ENCODE measurements around the gene MOB2.

DNA sequence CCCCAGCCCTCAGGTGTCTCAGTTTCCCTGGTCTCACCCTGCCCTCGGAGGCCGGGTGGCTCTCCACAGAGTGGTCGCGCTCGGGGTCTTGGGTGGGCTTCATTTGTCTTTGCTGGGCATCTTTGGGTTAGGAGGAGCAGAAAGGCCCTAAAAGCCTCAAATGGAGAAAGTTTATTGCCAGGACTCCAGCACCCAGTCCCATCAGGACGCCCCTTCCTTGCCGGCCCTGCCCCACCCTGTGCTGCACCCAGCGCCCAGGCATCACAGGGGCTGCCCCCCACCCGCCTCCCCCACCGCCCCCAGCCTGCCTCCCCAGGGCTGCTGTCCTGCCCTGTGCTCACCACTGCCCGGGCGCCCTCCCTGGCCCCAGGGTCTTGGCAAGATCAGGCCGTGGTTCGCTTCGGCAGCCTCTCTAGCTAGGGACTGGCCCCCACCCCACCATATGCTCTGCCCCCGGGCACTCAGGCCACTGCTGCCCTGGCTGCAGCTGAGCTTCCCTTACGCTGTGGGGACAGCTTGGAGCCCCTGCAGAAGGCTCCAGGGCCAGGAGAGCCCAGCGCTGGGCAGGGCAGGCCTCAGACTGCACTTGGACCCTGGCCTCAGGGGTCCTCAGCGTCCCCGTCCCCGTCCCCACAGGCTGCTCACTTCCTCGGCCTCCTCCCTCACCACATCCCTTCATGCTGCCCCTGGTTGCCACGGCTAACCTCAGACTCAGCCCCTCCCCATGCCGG lies 31.4 kb downstream of the MOB2 start:
- TF ChIP-seq POLR2A (IDR thresholded peaks at IDR 0.05) (no peak), POLR2AphosphoS5 (IDR thresholded peaks at IDR 0.05) (no peak), EP300 (IDR thresholded peaks at IDR 0.05) (no peak)
- TF ChIP-seq, protein P1, sequence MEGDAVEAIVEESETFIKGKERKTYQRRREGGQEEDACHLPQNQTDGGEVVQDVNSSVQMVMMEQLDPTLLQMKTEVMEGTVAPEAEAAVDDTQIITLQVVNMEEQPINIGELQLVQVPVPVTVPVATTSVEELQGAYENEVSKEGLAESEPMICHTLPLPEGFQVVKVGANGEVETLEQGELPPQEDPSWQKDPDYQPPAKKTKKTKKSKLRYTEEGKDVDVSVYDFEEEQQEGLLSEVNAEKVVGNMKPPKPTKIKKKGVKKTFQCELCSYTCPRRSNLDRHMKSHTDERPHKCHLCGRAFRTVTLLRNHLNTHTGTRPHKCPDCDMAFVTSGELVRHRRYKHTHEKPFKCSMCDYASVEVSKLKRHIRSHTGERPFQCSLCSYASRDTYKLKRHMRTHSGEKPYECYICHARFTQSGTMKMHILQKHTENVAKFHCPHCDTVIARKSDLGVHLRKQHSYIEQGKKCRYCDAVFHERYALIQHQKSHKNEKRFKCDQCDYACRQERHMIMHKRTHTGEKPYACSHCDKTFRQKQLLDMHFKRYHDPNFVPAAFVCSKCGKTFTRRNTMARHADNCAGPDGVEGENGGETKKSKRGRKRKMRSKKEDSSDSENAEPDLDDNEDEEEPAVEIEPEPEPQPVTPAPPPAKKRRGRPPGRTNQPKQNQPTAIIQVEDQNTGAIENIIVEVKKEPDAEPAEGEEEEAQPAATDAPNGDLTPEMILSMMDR (IDR thresholded peaks at IDR 0.05), result no peak

Measured in gastroesophageal sphincter (tissue), 3 donors.